ENCODE measurements around the gene SPDYE4.
"Not testable (repeated sequence)": the region's sequence is repeated elsewhere in the genome, so short reads cannot be mapped to it uniquely, and the experiment has no call there.

The SPDYE4 gene, protein sequence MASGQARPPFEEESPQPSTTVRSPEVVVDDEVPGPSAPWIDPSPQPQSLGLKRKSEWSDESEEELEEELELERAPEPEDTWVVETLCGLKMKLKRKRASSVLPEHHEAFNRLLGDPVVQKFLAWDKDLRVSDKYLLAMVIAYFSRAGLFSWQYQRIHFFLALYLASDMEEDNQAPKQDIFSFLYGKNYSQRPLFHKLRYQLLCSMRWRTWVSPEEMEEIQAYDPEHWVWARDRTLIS

DNA sequence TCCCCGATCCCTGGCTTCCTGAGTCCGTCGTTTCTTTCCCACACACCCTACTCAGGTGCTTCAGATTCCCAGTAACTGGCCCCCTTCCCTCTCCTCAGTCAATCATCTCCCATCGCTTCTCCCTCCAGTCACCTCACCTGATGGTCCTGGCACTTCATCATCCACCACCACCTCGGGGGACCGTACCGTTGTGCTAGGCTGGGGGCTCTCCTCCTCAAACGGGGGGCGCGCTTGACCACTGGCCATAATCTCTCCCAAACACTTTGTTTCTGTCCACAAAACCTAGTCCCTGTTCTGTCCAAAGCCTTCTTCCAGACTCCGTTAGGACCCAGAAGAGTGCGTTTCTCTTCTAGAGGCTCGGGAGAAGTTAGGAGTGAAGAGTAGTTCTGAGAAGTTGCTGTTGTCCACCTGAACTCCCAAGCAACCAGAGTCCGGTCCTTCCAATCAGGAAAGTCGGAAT is at the start of gene SPDYE4:
Gene SPDYE4 (minus strand): TSS at position 410 of the 460 bp plus-strand sequence. CDS start 164 bp downstream, at position 246.
- H3K4me3 ChIP-seq (ENCODE audit: low read depth, low read length), result no peak within 1 kb of the TSS
- no peak for DNase-seq (ENCODE audit: low read depth, low spot score)
- ChIA-PET POLR2A (no interaction called here), CTCF (interaction anchor here (1.8 to 2.7 kb wide), 2 partner anchors 12 to 136 kb away, joined by 10 to 13 read pairs; no protein-coding TSS in a partner anchor)
- TF ChIP-seq, protein P1, sequence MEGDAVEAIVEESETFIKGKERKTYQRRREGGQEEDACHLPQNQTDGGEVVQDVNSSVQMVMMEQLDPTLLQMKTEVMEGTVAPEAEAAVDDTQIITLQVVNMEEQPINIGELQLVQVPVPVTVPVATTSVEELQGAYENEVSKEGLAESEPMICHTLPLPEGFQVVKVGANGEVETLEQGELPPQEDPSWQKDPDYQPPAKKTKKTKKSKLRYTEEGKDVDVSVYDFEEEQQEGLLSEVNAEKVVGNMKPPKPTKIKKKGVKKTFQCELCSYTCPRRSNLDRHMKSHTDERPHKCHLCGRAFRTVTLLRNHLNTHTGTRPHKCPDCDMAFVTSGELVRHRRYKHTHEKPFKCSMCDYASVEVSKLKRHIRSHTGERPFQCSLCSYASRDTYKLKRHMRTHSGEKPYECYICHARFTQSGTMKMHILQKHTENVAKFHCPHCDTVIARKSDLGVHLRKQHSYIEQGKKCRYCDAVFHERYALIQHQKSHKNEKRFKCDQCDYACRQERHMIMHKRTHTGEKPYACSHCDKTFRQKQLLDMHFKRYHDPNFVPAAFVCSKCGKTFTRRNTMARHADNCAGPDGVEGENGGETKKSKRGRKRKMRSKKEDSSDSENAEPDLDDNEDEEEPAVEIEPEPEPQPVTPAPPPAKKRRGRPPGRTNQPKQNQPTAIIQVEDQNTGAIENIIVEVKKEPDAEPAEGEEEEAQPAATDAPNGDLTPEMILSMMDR (IDR thresholded peaks at IDR 0.05; ENCODE audit: insufficient read depth, low read length, missing control alignments), result no peak

DNA sequence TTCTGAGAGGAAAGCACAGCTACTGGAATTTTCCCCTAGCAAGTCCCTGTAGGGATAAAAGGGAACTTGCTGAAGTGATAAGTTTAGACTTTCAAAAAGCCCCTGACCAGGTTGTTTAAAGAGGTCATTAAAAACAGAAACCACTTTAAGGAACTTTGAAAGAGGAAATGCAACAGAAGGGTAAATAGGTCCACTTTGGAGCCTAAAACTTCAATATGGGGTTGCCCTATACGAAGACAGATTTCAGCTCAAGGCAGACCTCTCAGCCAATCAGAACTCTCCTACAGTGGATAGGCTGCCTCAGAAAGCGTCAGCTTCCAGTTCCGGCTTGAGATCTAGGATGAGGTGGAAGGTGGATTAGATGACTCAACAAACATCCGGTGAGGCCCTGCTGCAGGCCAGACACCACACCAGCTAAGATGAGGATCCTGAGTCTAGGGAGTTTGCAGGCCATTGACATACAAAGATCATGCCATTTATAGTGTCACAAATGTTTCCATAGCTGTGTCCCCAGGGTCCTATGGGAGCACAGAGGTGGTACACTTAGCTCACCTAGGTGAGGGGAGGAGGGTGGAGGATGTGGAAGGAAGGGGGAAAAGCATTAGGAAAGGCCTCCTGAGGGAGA is 48.7 kb upstream of the SPDYE4 start:
- CTCF ChIA-PET, result interaction anchor here (2.1 kb wide), 1 partner anchor 21 kb away, joined by 7 read pairs; no protein-coding TSS in a partner anchor

DNA sequence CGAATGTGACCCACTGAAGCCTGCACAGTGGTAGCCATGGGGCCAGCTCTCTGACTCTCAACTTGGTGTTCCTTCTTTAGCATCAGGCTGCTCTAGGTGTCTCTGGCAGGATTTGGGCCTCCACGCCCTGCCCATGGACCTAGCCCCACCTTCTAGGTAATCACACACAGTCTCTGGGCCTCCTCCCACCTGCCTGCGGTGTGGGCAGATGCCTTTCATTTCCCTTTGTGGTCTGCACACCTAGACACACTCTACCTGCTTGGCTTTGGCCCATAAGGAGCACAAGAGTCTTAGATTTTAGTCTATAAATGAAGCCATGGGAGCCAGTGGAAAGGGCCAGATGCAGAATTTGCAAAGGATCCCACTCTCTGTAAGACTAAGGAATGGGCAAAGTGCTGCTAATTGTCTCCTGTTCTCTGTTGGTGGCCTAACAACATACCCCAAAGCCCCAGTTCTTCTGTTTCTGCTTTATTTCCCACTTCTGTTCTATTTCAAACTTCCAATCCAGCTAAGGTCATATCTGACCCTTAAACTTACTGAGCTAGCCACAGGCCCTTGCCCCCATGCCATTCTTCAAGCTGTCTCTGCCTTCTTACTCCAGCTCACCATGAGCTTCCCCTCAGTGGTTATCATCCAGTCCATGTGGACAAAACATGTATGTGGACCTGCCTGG is 48.0 kb upstream of the SPDYE4 start:
- CTCF ChIA-PET, result interaction anchor here (2.1 kb wide), 1 partner anchor 21 kb away, joined by 7 read pairs; no protein-coding TSS in a partner anchor
- TF ChIP-seq, protein P1 (IDR thresholded peaks at IDR 0.05; ENCODE audit: insufficient read depth, low read length, missing control alignments), result no peak
- DNase-seq (ENCODE audit: low read depth, low spot score), result no peak
- no peak overlapping the region for H3K4me3 ChIP-seq (ENCODE audit: low read depth, low read length)
- POLR2A ChIA-PET, result no interaction called here

More for the DNA sequence above, 48.7 kb upstream of the SPDYE4 start:
- TF ChIP-seq, protein P1 (IDR thresholded peaks at IDR 0.05; ENCODE audit: insufficient read depth, low read length, missing control alignments), result no peak
- no peak overlapping the region for H3K4me3 ChIP-seq (ENCODE audit: low read depth, low read length)
- POLR2A ChIA-PET, result no interaction called here
- DNase-seq (ENCODE audit: low read depth, low spot score), result no peak

DNA sequence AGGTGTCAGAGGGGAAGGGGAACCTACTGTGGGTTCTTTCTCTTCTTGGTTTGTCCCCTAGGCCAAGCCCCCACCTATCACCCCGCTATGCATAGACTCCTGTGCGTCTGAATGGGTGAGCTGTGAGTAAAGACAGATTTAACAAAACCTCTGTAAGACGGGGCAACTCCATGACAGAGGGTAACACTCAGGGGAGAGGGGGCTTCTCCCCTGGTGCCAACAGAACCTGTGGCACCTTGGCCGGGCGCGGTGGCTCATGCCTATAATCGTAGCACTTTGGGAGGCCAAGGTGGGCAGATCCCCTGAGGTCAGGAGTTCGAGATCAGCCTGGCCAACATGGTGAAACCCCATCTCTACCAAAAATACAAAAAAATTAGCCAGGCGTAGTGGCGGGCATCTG is 47.0 kb upstream of the SPDYE4 start:
- DNase-seq (ENCODE audit: low read depth, low spot score); POLR2A ChIA-PET: not testable (repeated sequence)
- CTCF ChIA-PET, result interaction anchor here (2.3 kb wide), 1 partner anchor 19 kb away, joined by 12 read pairs; no protein-coding TSS in a partner anchor

DNA sequence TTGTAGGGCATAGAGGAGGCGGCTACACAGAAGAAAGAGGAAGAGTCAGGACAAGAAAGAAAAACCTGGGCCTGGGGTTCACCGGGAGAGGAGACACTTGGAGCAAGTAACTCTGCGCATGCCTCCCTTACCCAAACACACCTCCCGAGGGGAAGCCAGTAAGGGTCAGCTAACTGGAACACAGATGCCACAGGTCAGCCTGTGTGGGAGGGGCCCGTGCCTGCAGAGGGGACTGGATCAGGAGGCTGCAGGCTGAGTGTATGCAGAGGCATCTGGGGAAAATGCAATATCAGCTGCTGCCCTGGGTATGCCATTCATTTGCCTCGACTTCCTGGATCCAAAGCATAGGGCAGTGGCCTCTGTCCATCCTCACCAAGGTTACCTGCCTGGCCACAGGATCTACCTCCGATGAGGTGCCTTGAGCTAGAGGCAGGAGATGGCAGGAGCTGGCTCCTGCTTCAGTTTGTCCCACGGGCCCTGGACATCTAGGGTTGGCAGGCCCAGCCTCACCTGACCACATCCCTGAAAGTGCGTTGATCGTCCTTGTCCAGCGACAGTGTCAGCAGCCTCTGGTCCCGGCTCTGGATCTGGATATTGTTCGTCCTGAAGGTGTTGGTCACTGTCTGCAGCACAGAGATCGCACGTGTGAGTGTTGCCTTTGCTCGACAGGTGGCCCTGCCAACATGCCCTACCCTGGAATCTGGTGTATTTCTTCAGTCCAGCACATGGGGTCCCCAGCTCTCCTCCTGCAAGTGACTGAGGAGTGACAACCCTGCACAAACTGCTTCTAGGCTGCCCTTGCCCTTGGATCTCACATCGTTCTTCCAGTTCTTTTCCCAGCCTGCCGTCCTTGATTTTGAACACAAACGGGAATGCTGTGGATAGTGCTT is 45.4 kb upstream of the SPDYE4 start:
- ChIA-PET POLR2A (no interaction called here), CTCF (interaction anchor here (2.3 kb wide), 1 partner anchor 18 kb away, joined by 12 read pairs; no protein-coding TSS in a partner anchor)
- TF ChIP-seq, protein P1 (IDR thresholded peaks at IDR 0.05; ENCODE audit: insufficient read depth, low read length, missing control alignments), result no peak
- H3K4me3 ChIP-seq (ENCODE audit: low read depth, low read length), result no peak overlapping the region
- DNase-seq (ENCODE audit: low read depth, low spot score), result no peak

More for the DNA sequence above, 47.0 kb upstream of the SPDYE4 start:
- H3K4me3 ChIP-seq (ENCODE audit: low read depth, low read length), result not testable (repeated sequence)

DNA sequence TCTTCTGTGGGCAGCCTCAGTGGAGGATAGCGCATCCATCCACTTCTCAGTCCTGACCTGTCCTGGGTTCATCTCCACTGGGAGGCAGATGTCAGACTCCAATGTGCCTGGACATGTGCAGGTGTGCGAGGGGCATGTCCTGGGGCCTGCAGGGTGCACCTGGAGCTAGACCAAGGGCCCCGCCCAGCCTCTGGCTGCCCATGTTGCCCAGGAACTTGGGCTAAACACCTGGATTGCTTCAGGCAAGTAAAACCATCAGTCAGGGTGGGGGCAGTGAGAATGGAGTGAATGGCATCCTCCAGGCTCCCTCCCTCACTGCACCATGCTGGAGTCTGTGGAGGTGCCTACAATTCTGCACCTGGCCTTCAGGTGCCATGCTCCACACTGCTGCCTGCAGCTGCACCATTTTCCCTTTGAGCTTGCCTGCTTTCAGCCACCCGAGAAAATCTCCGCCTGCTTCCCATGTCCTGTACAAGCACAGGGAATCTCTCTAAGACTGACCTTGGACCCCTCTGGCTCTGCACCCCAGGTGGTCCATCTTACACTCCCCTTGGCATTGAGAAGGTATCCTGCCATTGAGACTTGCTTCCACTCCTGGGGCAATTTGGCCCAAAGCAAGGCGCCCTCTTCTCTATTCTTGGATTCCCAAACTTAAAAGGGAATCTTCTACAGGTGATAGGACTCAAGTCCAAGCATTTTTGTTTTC is 42.9 kb upstream of the SPDYE4 start:
- POLR2A ChIA-PET, result no interaction called here
- DNase-seq (ENCODE audit: low read depth, low spot score), result no peak
- no peak overlapping the region for H3K4me3 ChIP-seq (ENCODE audit: low read depth, low read length)
- CTCF ChIA-PET, result interaction anchor here (3.0 kb wide), 1 partner anchor 15 kb away, joined by 15 read pairs; no protein-coding TSS in a partner anchor
- TF ChIP-seq, protein P1 (IDR thresholded peaks at IDR 0.05; ENCODE audit: insufficient read depth, low read length, missing control alignments), result no peak
